A673 (cell line): Measurements from ENCODE around the gene RGL3.

Source experiments
- EZH2 ChIP-seq: fragments of 200-600 bp; sonication (generic); IDR thresholded peaks from 2 replicates; pipeline ENCODE4 v1.6.1; 2017; ENCODE audit warnings: borderline replicate concordance, low read depth, mild to moderate bottlenecking, mixed read lengths, antibody characterized with exemption, low read length; ENCODE audit not compliant: poor library complexity, severe bottlenecking
- TF ChIP-seq, protein P1 (sequence below): fragments of 300-800, 200-600 bp; sonication (generic); conservative IDR thresholded peaks from 2 replicates; pipeline ENCODE4 v1.5.1; 2017; ENCODE audit warnings: low read depth, mild to moderate bottlenecking, antibody characterized with exemption, low read length, moderate library complexity, mixed read lengths

DNA sequence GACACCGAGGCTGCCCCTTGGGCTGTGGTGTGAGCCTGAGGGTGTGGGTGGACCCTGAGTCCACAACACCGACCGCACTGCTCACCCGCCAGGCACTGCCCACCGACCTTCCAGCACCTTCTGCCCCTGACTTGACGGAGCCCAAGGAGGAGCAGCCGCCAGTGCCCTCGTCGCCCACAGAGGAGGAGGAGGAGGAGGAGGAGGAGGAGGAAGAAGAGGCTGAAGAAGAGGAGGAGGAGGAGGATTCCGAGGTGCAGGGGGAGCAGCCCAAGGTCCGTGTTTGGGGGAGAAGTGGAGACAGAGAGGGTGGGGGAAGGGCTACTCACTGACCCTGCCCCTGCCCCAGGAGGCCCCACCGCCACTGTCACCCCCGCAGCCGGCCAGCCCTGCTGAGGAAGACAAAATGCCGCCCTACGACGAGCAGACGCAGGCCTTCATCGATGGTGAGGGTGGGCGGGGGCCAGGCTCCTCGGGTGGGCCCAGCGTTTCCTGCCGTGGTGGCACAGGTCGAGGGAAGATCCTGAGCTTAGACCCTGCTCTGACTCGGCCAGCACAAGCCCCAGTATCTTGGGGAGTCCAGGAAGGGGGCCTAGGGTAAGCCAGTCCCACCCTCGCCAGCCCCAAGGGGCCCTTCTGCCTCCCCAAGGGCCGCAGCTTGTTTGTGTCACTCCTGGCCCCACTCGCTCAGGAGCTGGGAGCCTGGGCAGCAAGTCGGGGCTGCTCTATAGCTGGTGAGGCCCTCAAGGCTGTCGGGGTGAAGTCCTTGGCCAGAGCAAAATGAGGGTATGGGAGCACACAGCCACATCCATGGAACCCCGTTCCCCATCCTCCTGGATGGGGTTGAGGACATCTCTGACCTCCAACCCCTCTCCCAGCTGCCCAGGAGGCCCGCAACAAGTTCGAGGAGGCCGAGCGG lies 28.5 kb upstream of the RGL3 start:
- TF ChIP-seq, protein P1, sequence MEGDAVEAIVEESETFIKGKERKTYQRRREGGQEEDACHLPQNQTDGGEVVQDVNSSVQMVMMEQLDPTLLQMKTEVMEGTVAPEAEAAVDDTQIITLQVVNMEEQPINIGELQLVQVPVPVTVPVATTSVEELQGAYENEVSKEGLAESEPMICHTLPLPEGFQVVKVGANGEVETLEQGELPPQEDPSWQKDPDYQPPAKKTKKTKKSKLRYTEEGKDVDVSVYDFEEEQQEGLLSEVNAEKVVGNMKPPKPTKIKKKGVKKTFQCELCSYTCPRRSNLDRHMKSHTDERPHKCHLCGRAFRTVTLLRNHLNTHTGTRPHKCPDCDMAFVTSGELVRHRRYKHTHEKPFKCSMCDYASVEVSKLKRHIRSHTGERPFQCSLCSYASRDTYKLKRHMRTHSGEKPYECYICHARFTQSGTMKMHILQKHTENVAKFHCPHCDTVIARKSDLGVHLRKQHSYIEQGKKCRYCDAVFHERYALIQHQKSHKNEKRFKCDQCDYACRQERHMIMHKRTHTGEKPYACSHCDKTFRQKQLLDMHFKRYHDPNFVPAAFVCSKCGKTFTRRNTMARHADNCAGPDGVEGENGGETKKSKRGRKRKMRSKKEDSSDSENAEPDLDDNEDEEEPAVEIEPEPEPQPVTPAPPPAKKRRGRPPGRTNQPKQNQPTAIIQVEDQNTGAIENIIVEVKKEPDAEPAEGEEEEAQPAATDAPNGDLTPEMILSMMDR: no peak
- no peak for TF ChIP-seq EZH2
